T-helper 2 cell treated with Interferon-gamma antibody and Interleukin-4, amounts not matched to agents 5 μg/mL and 100 μg/mL, for 36 hours (primary cell): ENCODE data around the gene ADGRF4.

Experiments
- DNase-seq: peaks from one replicate; pipeline ENCODE4 v3.0.0; 2021; ENCODE audit warnings: low spot score
- H3K27ac Mint-ChIP-seq: one replicate; pipeline ENCODE4 v1.8.0; 2021; ENCODE audit warnings: mild to moderate bottlenecking, mixed read lengths
- H3K27me3 Mint-ChIP-seq: one replicate; pipeline ENCODE4 v1.8.0; 2021; ENCODE audit warnings: low read depth, mixed read lengths
- H3K36me3 Mint-ChIP-seq: one replicate; pipeline ENCODE4 v1.8.0; 2021; ENCODE audit warnings: low read depth, mixed read lengths
- H3K4me1 Mint-ChIP-seq: one replicate; pipeline ENCODE4 v1.8.0; 2021; ENCODE audit warnings: low read depth, mixed read lengths
- H3K4me3 Mint-ChIP-seq: one replicate; pipeline ENCODE4 v1.8.0; 2022; ENCODE audit warnings: mild to moderate bottlenecking, moderate library complexity, mixed read lengths
- H3K9me3 Mint-ChIP-seq: one replicate; pipeline ENCODE4 v1.8.0; 2021; ENCODE audit warnings: mixed read lengths

The ADGRF4 gene

DNA sequence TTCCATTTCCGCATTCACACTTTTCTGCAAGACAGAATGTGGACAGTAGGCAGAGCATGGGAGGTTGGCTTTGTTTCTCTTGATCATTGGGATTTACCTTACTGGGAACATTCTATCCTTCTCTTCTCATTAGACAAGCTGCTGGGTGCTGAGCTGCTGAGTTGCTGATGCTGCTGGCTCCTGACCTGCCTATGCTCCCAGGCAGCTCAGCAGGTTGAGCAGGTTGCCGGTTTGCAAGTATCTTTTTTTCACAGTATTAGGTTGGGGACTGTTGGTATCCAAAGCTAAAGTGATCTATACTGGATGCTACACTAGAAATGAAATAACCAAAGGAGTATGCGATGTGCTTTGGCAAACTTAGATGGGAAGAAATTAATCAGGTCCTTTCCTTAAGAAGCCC is 23.7 kb upstream of the ADGRF4 start:
- Mint-ChIP-seq H3K27ac (no peak overlapping the region), H3K4me1 (no peaks in the 10 kb centered on the region), H3K36me3 (no peaks in the 10 kb centered on the region), H3K27me3 (peaks cover 21% of the 10 kb centered on the region), H3K9me3 (no peaks in the 10 kb centered on the region), H3K4me3 (no peak overlapping the region)
- DNase-seq: no peak

DNA sequence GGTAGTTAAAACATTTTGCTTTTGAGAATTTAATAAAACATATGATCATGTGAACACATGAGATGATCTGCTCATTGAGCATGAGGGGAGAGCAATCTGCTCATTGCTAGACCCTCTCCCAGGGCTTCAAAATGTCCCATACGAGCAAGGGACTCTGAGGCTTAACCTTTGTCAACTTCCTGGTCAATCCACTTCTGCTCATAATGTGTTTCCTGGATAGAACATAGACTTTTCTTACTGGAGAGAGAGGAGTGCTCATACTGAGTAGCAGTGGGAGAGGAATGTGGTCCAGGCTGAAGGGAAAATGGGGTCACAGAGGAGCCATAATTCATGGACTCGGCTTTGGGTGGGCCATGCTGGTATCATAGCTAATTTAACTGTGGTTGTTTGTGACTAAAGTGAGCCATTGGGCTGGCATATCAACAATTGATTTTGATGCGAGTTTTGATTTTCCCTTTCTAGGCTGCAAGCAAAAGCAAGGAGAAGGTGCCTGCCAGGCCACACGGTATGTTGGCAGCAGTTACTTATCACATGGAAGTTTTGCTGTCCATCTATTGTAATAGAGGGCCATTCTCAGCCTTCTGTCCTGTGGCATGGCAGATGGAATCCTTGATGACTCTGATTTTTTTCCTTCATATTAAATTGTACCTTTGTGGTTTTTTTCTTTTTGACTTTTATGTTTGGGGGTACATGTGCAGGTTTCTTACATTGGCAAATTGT is 20.8 kb upstream of the ADGRF4 start:
- no peaks in the 10 kb centered on the region for H3K9me3 Mint-ChIP-seq
- H3K36me3 Mint-ChIP-seq: no peaks in the 10 kb centered on the region
- peaks cover 19% of the 10 kb centered on the region for H3K27me3 Mint-ChIP-seq
- H3K4me1 Mint-ChIP-seq: no peaks in the 10 kb centered on the region
- H3K4me3 Mint-ChIP-seq: no peak overlapping the region
- H3K27ac Mint-ChIP-seq: no peak overlapping the region
- DNase-seq: no peak

DNA sequence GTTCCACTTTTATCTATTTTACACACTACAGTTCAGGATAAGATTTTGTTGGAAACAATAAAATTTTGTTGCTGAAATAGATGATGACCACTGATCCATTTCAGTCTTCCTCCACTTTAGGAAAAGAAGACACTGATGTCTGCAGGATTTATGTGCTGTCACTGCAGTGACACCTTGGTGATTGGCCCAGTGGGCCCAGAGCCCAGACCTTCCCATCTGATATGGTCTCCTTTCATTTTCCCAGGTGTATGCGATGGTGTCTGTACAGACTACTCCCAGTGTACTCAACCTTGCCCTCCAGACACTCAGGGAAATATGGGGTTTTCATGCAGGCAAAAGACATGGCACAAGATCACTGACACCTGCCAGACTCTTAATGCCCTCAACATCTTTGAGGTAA is 19.6 kb upstream of the ADGRF4 start:
- Mint-ChIP-seq H3K4me1 (no peaks in the 10 kb centered on the region), H3K36me3 (no peaks in the 10 kb centered on the region), H3K27ac (no peak overlapping the region), H3K4me3 (no peak overlapping the region), H3K27me3 (peaks cover 17% of the 10 kb centered on the region), H3K9me3 (no peaks in the 10 kb centered on the region)
- no peak for DNase-seq

DNA sequence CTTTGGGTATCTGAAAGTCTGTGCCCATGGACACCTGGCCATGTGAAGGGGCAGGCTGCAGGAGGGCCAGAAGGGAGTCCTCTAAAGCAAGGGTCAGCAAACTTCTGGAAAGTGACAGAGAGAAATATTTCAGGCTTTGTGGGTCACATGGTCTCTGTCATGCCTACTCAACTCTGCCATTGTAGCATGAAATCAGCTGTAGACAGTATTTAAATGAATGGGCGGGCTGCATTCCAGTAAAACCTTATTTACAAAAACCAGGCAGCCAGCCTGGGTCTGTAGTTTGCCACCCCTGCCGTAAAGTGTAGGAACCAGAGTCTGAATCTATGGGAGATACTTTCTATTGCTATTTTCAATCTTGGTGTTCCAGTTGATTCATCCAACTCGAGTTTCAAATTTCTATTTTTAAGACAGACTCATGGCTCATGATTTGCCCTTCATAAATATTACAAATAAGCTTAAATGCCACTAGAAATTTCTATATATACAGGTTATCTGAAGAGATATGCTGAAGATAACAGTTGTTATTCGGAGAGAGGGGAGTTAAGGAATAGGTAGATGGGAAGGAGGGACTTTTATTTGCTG is 19.0 kb upstream of the ADGRF4 start:
- no peak overlapping the region for H3K4me3 Mint-ChIP-seq
- no peaks in the 10 kb centered on the region for H3K4me1 Mint-ChIP-seq
- H3K27ac Mint-ChIP-seq: no peak overlapping the region
- DNase-seq: no peak
- no peaks in the 10 kb centered on the region for H3K9me3 Mint-ChIP-seq
- H3K27me3 Mint-ChIP-seq: peaks cover 19% of the 10 kb centered on the region
- no peaks in the 10 kb centered on the region for H3K36me3 Mint-ChIP-seq

DNA sequence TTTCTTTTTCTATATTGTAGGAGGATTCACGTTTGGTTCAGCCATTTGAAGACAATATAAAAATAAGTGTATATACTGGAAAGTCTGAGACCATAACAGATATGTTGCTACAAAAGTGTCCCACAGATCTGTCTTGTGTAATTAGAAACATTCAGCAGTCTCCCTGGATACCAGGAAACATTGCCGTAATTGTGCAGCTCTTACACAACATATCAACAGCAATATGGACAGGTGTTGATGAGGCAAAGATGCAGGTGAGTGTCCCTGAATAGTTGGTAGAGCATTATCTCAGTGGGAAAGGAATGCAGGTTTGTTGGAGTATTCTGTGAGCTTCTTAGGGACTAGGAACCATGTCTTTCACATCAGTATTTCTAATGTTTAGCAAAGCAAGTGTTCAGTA is 18.3 kb upstream of the ADGRF4 start:
- DNase-seq: no peak
- Mint-ChIP-seq H3K4me3 (no peak overlapping the region), H3K9me3 (no peaks in the 10 kb centered on the region), H3K4me1 (no peaks in the 10 kb centered on the region), H3K27me3 (peaks cover 16% of the 10 kb centered on the region), H3K27ac (no peak overlapping the region), H3K36me3 (no peaks in the 10 kb centered on the region)

DNA sequence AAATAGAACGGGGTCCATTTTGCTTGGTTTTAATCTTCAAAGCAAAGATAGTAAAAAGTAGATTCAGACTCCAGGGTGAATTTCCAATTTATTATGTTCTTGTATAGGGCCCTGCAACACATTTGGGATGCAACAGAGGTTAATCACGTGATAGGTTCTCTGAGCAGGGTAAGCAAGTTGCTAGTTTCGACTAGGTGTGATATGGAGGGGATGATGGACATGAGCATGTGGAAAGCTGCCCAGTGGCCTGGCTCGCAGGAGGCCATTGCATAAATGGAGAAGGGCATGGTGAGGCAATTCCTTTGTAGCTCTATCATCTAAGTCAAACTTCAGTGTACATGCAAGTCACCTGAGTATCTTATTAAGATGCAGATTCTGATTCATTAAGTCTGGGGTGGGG is 17.7 kb upstream of the ADGRF4 start:
- DNase-seq: no peak
- no peaks in the 10 kb centered on the region for H3K9me3 Mint-ChIP-seq
- no peaks in the 10 kb centered on the region for H3K4me1 Mint-ChIP-seq
- no peak overlapping the region for H3K4me3 Mint-ChIP-seq
- H3K27ac Mint-ChIP-seq: no peak overlapping the region
- no peaks in the 10 kb centered on the region for H3K36me3 Mint-ChIP-seq
- peaks cover 11% of the 10 kb centered on the region for H3K27me3 Mint-ChIP-seq

DNA sequence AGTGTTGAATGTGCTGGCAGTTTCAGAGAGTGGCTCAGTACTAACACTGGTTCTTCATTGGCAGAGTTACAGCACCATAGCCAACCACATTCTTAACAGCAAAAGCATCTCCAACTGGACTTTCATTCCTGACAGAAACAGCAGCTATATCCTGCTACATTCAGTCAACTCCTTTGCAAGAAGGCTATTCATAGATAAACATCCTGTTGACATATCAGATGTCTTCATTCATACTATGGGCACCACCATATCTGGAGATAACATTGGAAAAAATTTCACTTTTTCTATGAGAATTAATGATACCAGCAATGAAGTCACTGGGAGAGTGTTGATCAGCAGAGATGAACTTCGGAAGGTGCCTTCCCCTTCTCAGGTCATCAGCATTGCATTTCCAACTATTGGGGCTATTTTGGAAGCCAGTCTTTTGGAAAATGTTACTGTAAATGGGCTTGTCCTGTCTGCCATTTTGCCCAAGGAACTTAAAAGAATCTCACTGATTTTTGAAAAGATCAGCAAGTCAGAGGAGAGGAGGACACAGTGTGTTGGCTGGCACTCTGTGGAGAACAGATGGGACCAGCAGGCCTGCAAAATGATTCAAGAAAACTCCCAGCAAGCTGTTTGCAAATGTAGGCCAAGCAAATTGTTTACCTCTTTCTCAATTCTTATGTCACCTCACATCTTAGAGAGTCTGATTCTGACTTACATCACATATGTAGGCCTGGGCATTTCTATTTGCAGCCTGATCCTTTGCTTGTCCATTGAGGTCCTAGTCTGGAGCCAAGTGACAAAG is 17.0 kb upstream of the ADGRF4 start:
- H3K9me3 Mint-ChIP-seq: no peaks in the 10 kb centered on the region
- DNase-seq: no peak
- no peak overlapping the region for H3K4me3 Mint-ChIP-seq
- H3K36me3 Mint-ChIP-seq: no peaks in the 10 kb centered on the region
- no peaks in the 10 kb centered on the region for H3K4me1 Mint-ChIP-seq
- no peak overlapping the region for H3K27ac Mint-ChIP-seq
- peaks cover 10% of the 10 kb centered on the region for H3K27me3 Mint-ChIP-seq

DNA sequence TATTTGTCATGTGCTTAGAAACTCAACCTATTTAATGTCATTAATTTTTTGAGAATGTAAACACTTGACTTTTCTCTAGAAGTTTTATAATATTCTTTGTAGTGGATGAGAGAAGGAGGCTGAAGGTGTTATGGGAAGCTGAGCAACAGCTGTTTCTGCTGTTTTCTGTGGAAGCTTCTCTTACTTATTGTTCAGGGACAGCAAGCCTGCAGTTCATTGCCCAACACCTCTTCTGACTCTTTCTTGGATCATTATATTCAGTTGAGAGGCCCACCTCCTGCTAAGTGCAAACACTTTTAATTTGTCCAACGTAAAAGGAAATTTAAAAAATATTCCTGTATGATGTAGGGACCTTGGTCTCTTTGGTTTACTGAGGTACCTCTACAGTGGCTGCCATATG is 12.0 kb upstream of the ADGRF4 start:
- DNase-seq: no peak
- H3K9me3 Mint-ChIP-seq: no peaks in the 10 kb centered on the region
- H3K27ac Mint-ChIP-seq: no peak overlapping the region
- H3K4me1 Mint-ChIP-seq: no peaks in the 10 kb centered on the region
- H3K4me3 Mint-ChIP-seq: no peak overlapping the region
- H3K36me3 Mint-ChIP-seq: no peaks in the 10 kb centered on the region
- H3K27me3 Mint-ChIP-seq: peaks cover 3% of the 10 kb centered on the region

DNA sequence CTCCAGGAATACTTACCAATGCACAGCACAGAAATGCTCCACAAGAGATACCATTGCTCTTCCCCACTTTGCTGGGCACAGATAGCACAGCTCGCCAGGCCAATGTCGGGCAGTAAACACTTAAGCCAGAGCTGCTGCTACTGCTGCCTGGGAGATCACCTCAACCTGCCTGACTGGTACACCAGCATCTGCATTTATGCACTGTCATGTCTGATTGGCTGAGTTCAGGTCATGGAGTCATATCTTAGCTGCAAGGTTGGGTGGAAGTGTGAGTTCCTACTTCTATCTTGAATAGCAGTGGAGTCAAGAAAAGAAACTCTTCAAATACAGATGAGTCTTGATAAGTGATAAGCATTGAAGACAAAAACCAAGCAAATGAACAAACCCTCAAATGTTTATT is 10.9 kb upstream of the ADGRF4 start:
- no peaks in the 10 kb centered on the region for H3K9me3 Mint-ChIP-seq
- DNase-seq: no peak
- H3K27me3 Mint-ChIP-seq: peaks cover 3% of the 10 kb centered on the region
- H3K27ac Mint-ChIP-seq: no peak overlapping the region
- no peaks in the 10 kb centered on the region for H3K36me3 Mint-ChIP-seq
- no peaks in the 10 kb centered on the region for H3K4me1 Mint-ChIP-seq
- H3K4me3 Mint-ChIP-seq: no peak overlapping the region

DNA sequence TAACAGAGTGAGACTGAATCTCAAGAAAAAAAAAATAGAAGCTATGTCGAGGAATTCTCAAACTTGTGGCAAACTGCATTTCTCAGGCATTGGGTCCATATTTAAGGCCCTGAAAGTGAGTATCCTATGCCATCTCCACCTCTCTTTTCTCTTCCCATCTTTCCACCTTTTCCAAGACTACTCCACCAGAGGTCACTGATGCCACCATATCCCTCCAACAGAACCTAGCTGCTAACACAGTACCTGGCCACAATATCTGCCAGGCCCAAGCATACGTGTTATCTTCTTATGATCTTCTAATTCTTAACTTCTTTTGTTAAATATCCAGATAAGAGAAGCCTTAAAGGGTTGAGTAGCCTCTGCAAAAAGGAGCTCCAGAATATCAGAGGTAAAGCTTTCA is 8.2 kb upstream of the ADGRF4 start:
- Mint-ChIP-seq H3K27me3 (peaks cover 3% of the 10 kb centered on the region), H3K9me3 (no peaks in the 10 kb centered on the region), H3K4me1 (no peaks in the 10 kb centered on the region), H3K36me3 (no peaks in the 10 kb centered on the region), H3K27ac (no peak overlapping the region), H3K4me3 (no peak overlapping the region)
- no peak for DNase-seq

DNA sequence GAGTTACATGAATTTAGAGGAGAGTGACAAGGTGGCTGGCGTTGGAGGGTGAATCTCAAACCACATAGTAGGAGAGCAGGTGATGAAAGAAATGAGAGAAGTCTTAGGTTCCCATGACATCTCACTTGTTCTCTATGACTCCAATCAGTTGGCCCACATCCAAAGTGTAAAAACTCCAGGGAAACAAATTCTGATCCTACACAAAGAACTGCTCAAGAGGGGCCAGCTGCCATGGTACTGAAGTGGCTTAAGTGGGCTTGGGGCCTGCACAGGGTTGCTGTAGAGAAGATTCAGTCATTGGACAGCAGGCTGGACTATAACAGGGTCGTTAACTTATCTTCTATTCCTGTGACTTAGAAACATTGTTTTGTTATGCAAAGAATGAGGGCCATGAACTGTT is 7.6 kb upstream of the ADGRF4 start:
- H3K4me3 Mint-ChIP-seq: no peak overlapping the region
- no peaks in the 10 kb centered on the region for H3K36me3 Mint-ChIP-seq
- H3K4me1 Mint-ChIP-seq: no peaks in the 10 kb centered on the region
- H3K27ac Mint-ChIP-seq: no peak overlapping the region
- no peaks in the 10 kb centered on the region for H3K9me3 Mint-ChIP-seq
- H3K27me3 Mint-ChIP-seq: peaks cover 3% of the 10 kb centered on the region
- DNase-seq: no peak

DNA sequence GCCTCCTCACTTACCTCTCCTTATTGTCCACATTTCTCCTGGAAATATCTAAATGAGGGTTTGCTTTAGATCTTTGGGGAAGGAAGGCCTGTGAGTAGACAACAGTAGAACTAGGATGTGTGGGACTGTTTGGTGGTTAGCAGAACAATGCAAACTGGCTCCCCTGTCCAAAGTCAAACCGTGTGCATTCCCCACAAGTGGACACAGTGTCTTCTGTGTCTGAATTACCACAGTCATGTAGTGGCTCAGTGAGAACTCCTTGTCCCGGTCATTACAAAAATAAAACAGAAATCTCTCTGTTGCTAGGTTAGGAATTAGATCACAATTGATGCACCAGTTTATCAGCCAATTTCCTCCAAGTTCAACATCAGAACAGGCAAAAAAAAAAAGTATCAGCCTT is 455 bp upstream of the ADGRF4 start:
- Mint-ChIP-seq H3K9me3 (no peaks in the 10 kb centered on the region), H3K27me3 (peaks cover 6% of the 10 kb centered on the region), H3K4me1 (peaks cover 2% of the 10 kb centered on the region), H3K27ac (no peak overlapping the region), H3K4me3 (no peak overlapping the region), H3K36me3 (no peaks in the 10 kb centered on the region)
- no peak for DNase-seq

DNA sequence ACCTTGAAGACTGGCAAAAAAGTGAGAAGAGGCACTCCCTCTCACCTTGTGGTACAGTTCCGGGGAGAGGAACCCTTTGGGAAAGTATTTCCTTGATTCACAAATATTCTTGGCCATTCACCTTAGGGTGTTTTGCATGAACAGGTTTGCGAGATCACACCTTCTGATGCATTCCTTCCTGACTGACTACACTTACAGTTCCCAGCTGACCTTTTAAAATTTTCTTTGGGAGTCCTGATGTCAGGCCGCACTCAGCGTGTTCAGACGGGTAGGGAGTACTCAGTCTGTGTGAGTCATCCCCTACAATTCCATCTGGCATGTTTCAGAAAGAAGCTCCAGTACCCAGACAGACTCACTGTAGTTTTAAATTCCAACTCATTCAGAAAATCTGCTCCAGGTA is 1.7 kb downstream of the ADGRF4 start:
- Mint-ChIP-seq H3K27ac (no peak overlapping the region), H3K4me1 (peaks cover 2% of the 10 kb centered on the region), H3K9me3 (no peaks in the 10 kb centered on the region), H3K36me3 (no peaks in the 10 kb centered on the region), H3K27me3 (peaks cover 2% of the 10 kb centered on the region), H3K4me3 (no peak overlapping the region)
- no peak for DNase-seq

DNA sequence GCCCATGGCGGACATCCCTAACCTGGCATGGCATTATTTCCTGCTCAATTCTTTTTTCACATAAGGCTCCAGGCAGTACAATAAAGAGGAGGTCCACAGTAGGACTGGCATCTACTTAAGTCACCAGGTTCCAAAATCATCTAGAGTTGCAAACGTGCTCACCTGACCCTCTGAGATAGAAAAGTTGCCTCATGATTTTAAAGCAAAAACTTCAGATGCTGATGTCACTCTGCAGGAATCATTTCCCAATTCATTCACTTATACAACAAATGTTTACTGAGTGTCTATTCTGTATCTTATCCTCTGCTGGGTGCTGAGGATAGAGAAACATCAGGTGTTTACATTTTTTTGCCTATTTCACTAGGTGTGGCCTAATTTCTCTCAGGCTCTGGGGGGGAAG is 2.2 kb downstream of the ADGRF4 start:
- Mint-ChIP-seq H3K27me3 (peaks cover 2% of the 10 kb centered on the region), H3K4me1 (peaks cover 2% of the 10 kb centered on the region), H3K27ac (no peak overlapping the region), H3K9me3 (no peaks in the 10 kb centered on the region), H3K4me3 (no peak overlapping the region), H3K36me3 (no peaks in the 10 kb centered on the region)
- DNase-seq: no peak
